Measurements from ENCODE around the gene TMEM86A.

- peak; percentile 72 for TF ChIP-seq CTCF (IDR thresholded peaks at IDR 0.05; ENCODE audit: insufficient read depth, low read length, poor library complexity, severe bottlenecking)
- TF ChIP-seq EZH2phosphoT487 (conservative IDR thresholded peaks at IDR 0.05; ENCODE audit: low read length), result no peak
These were observed 23.1 kb downstream of the TMEM86A start for GRCh38 chr11:18721561-18722292.
